Lower leg skin (tissue), 3 donors: ENCODE data around the gene DIO3.

Experiments used
- CTCF ChIP-seq, 3 donors: fragments of 450-650 bp; IDR thresholded peaks; one replicate each; pipeline ENCODE4 v1.5.1; 2016; ENCODE audit warnings: antibody characterized with exemption in 3 of 3, mild to moderate bottlenecking in 3 of 3, moderate library complexity in 2 of 3
- POLR2A ChIP-seq, 2 donors: fragments of 450-650 bp; IDR thresholded peaks; one replicate each; pipeline ENCODE4 v1.6.1; 2016 to 2017; ENCODE audit warnings: antibody characterized with exemption in 2 of 2, mild to moderate bottlenecking in 1 of 2, moderate library complexity in 1 of 2

GRCh38 chr14:101540481-101541462 lies 20.5 kb upstream of the DIO3 start:
- TF ChIP-seq CTCF (IDR thresholded peaks at IDR 0.05) (no peak), POLR2A (IDR thresholded peaks at IDR 0.05) (no peak)
